PFSK-1 (cell line): ENCODE measurements around the gene INO80E.

Experiments
- FOXP2 ChIP-seq: optimal IDR thresholded peaks from 2 replicates; pipeline ENCODE3; 2011; ENCODE audit warnings: borderline replicate concordance, control low read depth, inconsistent platforms; ENCODE audit not compliant: insufficient read depth; ENCODE audit errors: extremely low read length, extremely low read depth
- POLR2AphosphoS5 ChIP-seq: IDR thresholded peaks from 2 replicates; pipeline ENCODE4 v1.6.1; 2012; ENCODE audit warnings: low read depth, mild to moderate bottlenecking, control low read depth, low read length, moderate library complexity
- REST ChIP-seq, 2 experiments: IDR thresholded peaks; 2 replicates each; pipeline versions ENCODE4 v1.6.1 to v1.8.0; 2011 to 2012; ENCODE audit warnings: low read depth in 2 of 2, low read length in 2 of 2, control low read depth in 1 of 2, inconsistent platforms in 1 of 2, mild to moderate bottlenecking in 1 of 2, moderate library complexity in 1 of 2; ENCODE audit not compliant: insufficient read depth in 1 of 2
- SIN3A ChIP-seq: IDR thresholded peaks from 2 replicates; pipeline ENCODE4 v1.6.1; 2012; ENCODE audit warnings: mild to moderate bottlenecking, low read length, moderate library complexity, borderline replicate concordance; ENCODE audit not compliant: insufficient read depth
- TAF1 ChIP-seq: IDR thresholded peaks from 2 replicates; pipeline ENCODE4 v1.6.1; 2012; ENCODE audit warnings: low read length, control low read depth, borderline replicate concordance; ENCODE audit not compliant: insufficient read depth

INO80E gene

GRCh38 chr16:30033270-30033669 lies 37.2 kb downstream of the INO80E start:
- no peak for TF ChIP-seq TAF1
- TF ChIP-seq POLR2AphosphoS5, result no peak
- no peak for TF ChIP-seq FOXP2
- TF ChIP-seq SIN3A, result no peak
- no peak for TF ChIP-seq REST (IDR thresholded peaks at IDR 0.05; ENCODE audit: insufficient read depth in 1 of 2, low read depth in 2 of 2, low read length in 2 of 2)

GRCh38 chr16:30040221-30040620 lies 44.2 kb downstream of the INO80E start:
- TF ChIP-seq POLR2AphosphoS5 (no peak), TAF1 (no peak), REST (IDR thresholded peaks at IDR 0.05; ENCODE audit: insufficient read depth in 1 of 2, low read depth in 2 of 2, low read length in 2 of 2) (no peak), FOXP2 (no peak)

GRCh38 chr16:30041841-30042240 lies 45.8 kb downstream of the INO80E start:
- TF ChIP-seq TAF1 (no peak), POLR2AphosphoS5 (no peak), SIN3A (no peak), REST (IDR thresholded peaks at IDR 0.05; ENCODE audit: insufficient read depth in 1 of 2, low read depth in 2 of 2, low read length in 2 of 2) (no peak), FOXP2 (no peak)

DNA sequence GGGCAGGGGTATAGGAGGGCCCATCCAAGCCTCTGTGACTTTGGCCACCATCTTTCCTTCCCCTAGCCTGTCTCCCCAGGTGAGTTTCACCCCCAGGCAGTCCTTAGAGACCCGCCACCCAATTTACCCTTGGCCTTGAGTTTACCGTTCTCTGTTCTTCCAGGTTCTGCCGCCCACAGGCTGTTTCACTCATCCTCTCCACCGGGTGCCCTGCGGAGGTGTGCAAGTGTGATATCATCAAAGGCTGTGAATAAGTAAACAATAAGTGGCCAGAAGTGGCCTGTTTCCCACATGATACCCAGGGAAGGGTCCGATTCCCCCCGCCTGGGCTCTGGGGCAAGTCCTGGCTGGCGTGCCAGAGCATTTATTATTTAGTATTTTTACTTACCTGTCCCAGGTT lies 50.1 kb downstream of the INO80E start:
- no peak for TF ChIP-seq TAF1
- no peak for TF ChIP-seq REST (IDR thresholded peaks at IDR 0.05; ENCODE audit: insufficient read depth in 1 of 2, low read depth in 2 of 2, low read length in 2 of 2)
- no peak for TF ChIP-seq SIN3A

DNA sequence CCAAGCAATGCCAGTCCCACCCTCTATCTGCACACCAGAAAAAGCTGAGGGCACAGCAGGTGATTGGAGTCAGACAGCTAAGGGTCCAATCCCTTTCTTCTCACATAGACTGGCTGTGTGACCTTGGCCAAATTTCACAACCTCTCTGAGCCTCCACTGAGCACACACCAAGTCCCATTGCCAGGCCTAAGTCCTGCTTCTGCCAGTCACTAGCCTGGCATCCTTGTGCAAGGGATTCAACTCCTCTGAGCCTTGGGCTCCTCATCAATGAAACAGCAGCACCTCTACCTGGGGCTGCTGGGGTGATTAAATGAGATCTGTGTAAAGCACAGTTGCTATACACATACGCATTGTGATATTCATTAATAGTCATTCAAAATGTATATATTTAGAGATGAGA lies 50.5 kb downstream of the INO80E start:
- no peak for TF ChIP-seq TAF1
- TF ChIP-seq REST (IDR thresholded peaks at IDR 0.05; ENCODE audit: insufficient read depth in 1 of 2, low read depth in 2 of 2, low read length in 2 of 2), result no peak
- no peak for TF ChIP-seq SIN3A
- no peak for TF ChIP-seq POLR2AphosphoS5
- no peak for TF ChIP-seq FOXP2
